Colonic mucosa (tissue), 4 donors: ENCODE measurements around the gene FARS2. TPM values are rescaled to one million over a fixed set of nuclear protein-coding genes. Genes with fewer than 3 reads are reported as not detected.

Experiments
- DNase-seq: peaks from one replicate; pipeline ENCODE4 v3.0.0-alpha.2; 2020
- H3K27ac ChIP-seq: fragments of 200-600 bp; one replicate; pipeline ENCODE4 v1.8.0; 2021
- H3K27me3 ChIP-seq: fragments of 200-600 bp; one replicate; pipeline ENCODE4 v1.8.0; 2021
- H3K36me3 ChIP-seq: fragments of 200-600 bp; one replicate; pipeline ENCODE4 v1.8.0; 2021
- H3K4me1 ChIP-seq: fragments of 200-600 bp; one replicate; pipeline ENCODE4 v1.8.0; 2021; ENCODE audit warnings: mild to moderate bottlenecking
- H3K4me3 ChIP-seq: fragments of 200-600 bp; one replicate; pipeline ENCODE4 v1.8.0; 2021
- H3K9ac ChIP-seq, 2 donors: one replicate each; pipeline ENCODE4 v1.7.0; 2013; ENCODE audit warnings: control low read depth in 2 of 2, low read depth in 2 of 2, low read length in 2 of 2
- H3K9me3 ChIP-seq: fragments of 200-600 bp; one replicate; pipeline ENCODE4 v1.8.0; 2021
- CTCF ChIP-seq: fragments of 200-600 bp; IDR thresholded peaks from one replicate; pipeline ENCODE4 v1.8.0; 2022; ENCODE audit warnings: antibody characterized with exemption, mild to moderate bottlenecking
- intact Hi-C: fragments of 100-400 bp; cut with DNase I; formaldehyde crosslinking; loops from one replicate; pipeline ENCODE4 v1.14.1; 2022
- total RNA-seq, 2 donors: library from RNA; stranded (reverse); fragmentation: NEBNext Ultra II Directional in 1 of 2; extraction: Animal tissue kit (Norgen Biotek cat#: 25700) in 1 of 2; gene quantifications; one replicate each; pipeline ENCODE4 v1.2.1, GENCODE V29; 2021
- donor health status: healthy.
- donor health status: DM: no; HTN: no; CAD: no.
- donor health status: DM: no; HTN: no; CAD: no.

FARS2 gene
- total RNA-seq, 2 donors from 2014 or later, result 14.7 to 23.0 TPM

- Histone ChIP-seq H3K27me3 (no peaks in the 10 kb centered on the region), H3K36me3 (no peaks in the 10 kb centered on the region), H3K9ac (no peak overlapping the region), H3K27ac (no peak overlapping the region), H3K9me3 (no peaks in the 10 kb centered on the region), H3K4me3 (no peak overlapping the region), H3K4me1 (no peaks in the 10 kb centered on the region)
- intact Hi-C loops, result no loop called here
- no peak for TF ChIP-seq CTCF
- DNase-seq, result no peak
Measured at GRCh38 chr6:5536644-5537043, 275.3 kb downstream of the FARS2 start.

- Histone ChIP-seq H3K27me3 (no peaks in the 10 kb centered on the region), H3K36me3 (no peaks in the 10 kb centered on the region)
- no peak for TF ChIP-seq CTCF
Measured at GRCh38 chr6:5537132-5537531, 275.8 kb downstream of the FARS2 start.

DNA sequence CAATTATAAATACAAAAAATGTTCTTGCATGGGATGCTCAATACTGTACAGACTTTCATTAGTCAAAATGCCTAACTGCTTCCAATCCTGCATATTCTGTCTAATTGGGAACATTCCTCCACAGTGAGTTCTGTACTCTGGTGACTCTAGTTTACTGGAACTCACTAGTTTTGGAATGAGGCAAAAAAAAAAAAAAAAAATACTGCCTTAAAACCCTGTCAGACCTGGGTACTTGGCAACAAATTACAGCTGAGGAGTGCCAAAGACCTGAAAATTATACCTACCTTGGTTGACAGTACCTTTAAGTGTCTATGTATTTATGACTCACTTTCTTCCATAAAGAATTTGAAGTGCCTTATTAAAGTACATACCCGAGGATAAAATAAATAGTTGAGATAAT, 276.7 kb downstream of the FARS2 start:
- H3K9me3 ChIP-seq, result no peaks in the 10 kb centered on the region
- H3K9ac ChIP-seq, result no peak overlapping the region
- H3K36me3 ChIP-seq, result no peaks in the 10 kb centered on the region
- H3K27me3 ChIP-seq, result no peaks in the 10 kb centered on the region
- intact Hi-C loops, result no loop called here
- no peaks in the 10 kb centered on the region for H3K4me1 ChIP-seq
- no peak for TF ChIP-seq CTCF
- DNase-seq, result no peak
- H3K4me3 ChIP-seq, result no peak overlapping the region
- no peak overlapping the region for H3K27ac ChIP-seq

More at GRCh38 chr6:5537132-5537531, 275.8 kb downstream of the FARS2 start:
- H3K4me1 ChIP-seq, result no peaks in the 10 kb centered on the region
- H3K9ac ChIP-seq, result no peak overlapping the region
- no peak overlapping the region for H3K27ac ChIP-seq
- no peak for DNase-seq
- intact Hi-C loops, result no loop called here
- no peak overlapping the region for H3K4me3 ChIP-seq
- H3K9me3 ChIP-seq, result no peaks in the 10 kb centered on the region

DNA sequence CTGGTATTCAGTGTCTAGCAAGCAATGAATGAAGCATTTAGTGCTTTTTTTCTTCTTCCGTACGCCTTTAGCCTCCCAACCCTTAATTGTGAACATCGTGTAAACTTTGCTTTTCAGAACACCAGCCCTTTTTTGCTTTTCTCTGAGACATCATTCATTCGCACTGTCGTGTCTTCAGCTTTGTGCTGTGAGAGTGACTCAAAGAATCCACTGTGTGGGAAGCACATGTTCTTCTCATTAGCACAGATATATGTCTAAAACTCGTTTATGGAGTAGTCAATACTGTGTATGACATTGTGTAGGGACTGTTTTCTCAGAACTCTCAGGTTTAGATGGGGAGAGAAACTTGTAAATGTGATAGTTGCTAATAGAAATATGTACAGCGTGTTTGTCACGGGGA, 279.1 kb downstream of the FARS2 start:
- Histone ChIP-seq H3K9ac (no peak overlapping the region), H3K27me3 (no peaks in the 10 kb centered on the region), H3K36me3 (no peaks in the 10 kb centered on the region), H3K27ac (no peak overlapping the region), H3K4me3 (no peak overlapping the region), H3K4me1 (no peaks in the 10 kb centered on the region), H3K9me3 (no peaks in the 10 kb centered on the region)
- DNase-seq, result no peak
- intact Hi-C loops, result no loop called here
- TF ChIP-seq CTCF, result no peak

DNA sequence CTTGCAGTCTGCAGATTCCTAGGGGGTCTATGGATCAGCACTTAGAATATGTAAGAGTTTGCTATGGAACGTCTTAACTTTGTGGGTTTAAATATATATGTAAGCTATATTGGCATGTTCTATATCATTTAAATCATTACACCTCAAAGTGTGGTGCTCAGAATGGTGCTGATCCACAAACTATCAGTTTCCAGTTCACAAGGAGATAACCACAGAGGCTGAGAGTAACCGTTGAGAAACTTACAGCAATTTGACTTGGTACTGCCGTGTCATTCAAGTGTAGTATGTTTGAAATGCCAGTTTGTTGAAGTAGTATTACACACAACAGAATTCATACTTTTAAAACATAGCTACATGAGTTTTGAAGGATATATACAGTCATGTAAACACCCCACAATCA, 279.7 kb downstream of the FARS2 start:
- no peak for TF ChIP-seq CTCF
- H3K9me3 ChIP-seq, result no peaks in the 10 kb centered on the region
- no peaks in the 10 kb centered on the region for H3K4me1 ChIP-seq
- no peaks in the 10 kb centered on the region for H3K27me3 ChIP-seq
- H3K4me3 ChIP-seq, result no peak overlapping the region
- intact Hi-C loops, result no loop called here
- H3K27ac ChIP-seq, result no peak overlapping the region
- no peak for DNase-seq
- no peaks in the 10 kb centered on the region for H3K36me3 ChIP-seq
- H3K9ac ChIP-seq, result no peak overlapping the region
